IMR-90 (cell line): Measurements from ENCODE around the gene PHACTR3. TPM values are rescaled to one million over a fixed set of nuclear protein-coding genes. Genes with fewer than 3 reads are reported as not detected.

ENCODE experiments used
- ATAC-seq: fragments of 200-7000 bp; cut with Tn5 transposase; 2 replicates; pipeline ENCODE4 v1.9.1; 2020; ENCODE audit warnings: low read depth, mild to moderate bottlenecking, moderate library complexity
- BruUV-seq: library from RNA; stranded (reverse); fragments of 400-500 nt; replicated peaks from 2 replicates; lab custom pipeline; 2021; lab: Mats Ljungman, UMichigan
- CTCF ChIA-PET: fragments of 300-600 bp; formaldehyde crosslinking; extraction: SDS; loops from one replicate; lab custom pipeline; 2021; ENCODE audit warnings: antibody characterized with exemption; lab: Yijun Ruan, JAX
- POLR2A ChIA-PET: fragments of 300-600 bp; sonication (Branson Sonifier 250); formaldehyde crosslinking; loops from one replicate; lab custom pipeline; 2022; ENCODE audit warnings: antibody characterized with exemption; ENCODE audit not compliant: unreplicated experiment; lab: Charles Lee
- DNase-seq: peaks from one replicate; pipeline ENCODE4 v3.0.0; 2013
- H2AFZ ChIP-seq: replicated peaks from 2 replicates; pipeline ENCODE3; 2013; ENCODE audit warnings: low read length, mild to moderate bottlenecking; ENCODE audit not compliant: poor library complexity
- H2AK5ac ChIP-seq: 2 replicates; pipeline ENCODE4 v1.6.1; 2013; ENCODE audit warnings: low read depth, low read length, inconsistent platforms
- H2AK9ac ChIP-seq: replicated peaks from 2 replicates; pipeline ENCODE3; 2013; ENCODE audit warnings: mild to moderate bottlenecking, low read depth, low read length, moderate library complexity; ENCODE audit not compliant: poor library complexity
- H2BK120ac ChIP-seq: 2 replicates; pipeline ENCODE4 v1.6.1; 2013; ENCODE audit warnings: low read depth, low read length, inconsistent platforms
- H2BK15ac ChIP-seq: 3 replicates; pipeline ENCODE4 v1.6.1; 2013; ENCODE audit warnings: low read depth, low read length, inconsistent platforms
- H2BK20ac ChIP-seq: 2 replicates; pipeline ENCODE4 v1.6.1; 2013; ENCODE audit warnings: low read depth, mild to moderate bottlenecking, inconsistent platforms, low read length, moderate library complexity
- H2BK5ac ChIP-seq: 2 replicates; pipeline ENCODE4 v1.6.1; 2013; ENCODE audit warnings: mild to moderate bottlenecking, low read depth, low read length, inconsistent platforms; ENCODE audit not compliant: poor library complexity, severe bottlenecking
- H3K14ac ChIP-seq: replicated peaks from 2 replicates; pipeline ENCODE4 v1.6.1; 2013; ENCODE audit warnings: low read depth, low read length, inconsistent platforms
- H3K18ac ChIP-seq: 2 replicates; pipeline ENCODE4 v1.6.1; 2013; ENCODE audit warnings: low read depth, low read length, control low read depth
- H3K23ac ChIP-seq: 2 replicates; pipeline ENCODE4 v1.6.1; 2013; ENCODE audit warnings: low read depth, low read length, inconsistent platforms
- H3K27ac ChIP-seq: 2 replicates; pipeline ENCODE4 v1.5.1; 2013; ENCODE audit warnings: mild to moderate bottlenecking, control low read depth, low read length; ENCODE audit not compliant: insufficient read depth
- H3K27me3 ChIP-seq: 2 replicates; pipeline ENCODE4 v1.6.1; 2013; ENCODE audit warnings: low read length; ENCODE audit not compliant: control insufficient read depth, insufficient read depth
- H3K36me3 ChIP-seq: 2 replicates; pipeline ENCODE4 v1.6.1; 2013; ENCODE audit warnings: low read length, mixed read lengths; ENCODE audit not compliant: control insufficient read depth, insufficient read depth
- H3K4ac ChIP-seq: 2 replicates; pipeline ENCODE4 v1.6.1; 2013; ENCODE audit warnings: low read depth, low read length, inconsistent platforms
- H3K4me1 ChIP-seq: 2 replicates; pipeline ENCODE4 v1.6.1; 2013; ENCODE audit warnings: low read length, mixed read lengths; ENCODE audit not compliant: control insufficient read depth, insufficient read depth
- H3K4me2 ChIP-seq: 2 replicates; pipeline ENCODE4 v1.6.1; 2013; ENCODE audit warnings: low read depth, mild to moderate bottlenecking, control low read depth, low read length, moderate library complexity
- H3K4me3 ChIP-seq: 2 replicates; pipeline ENCODE4 v1.5.1; 2013; ENCODE audit warnings: low read depth, mild to moderate bottlenecking, control low read depth, low read length, moderate library complexity; ENCODE audit not compliant: insufficient read depth
- H3K56ac ChIP-seq: 2 replicates; pipeline ENCODE4 v1.6.1; 2013; ENCODE audit warnings: low read length, inconsistent platforms; ENCODE audit not compliant: insufficient read depth; ENCODE audit errors: extremely low read depth
- H3K79me1 ChIP-seq, 2 experiments: 2 replicates each; pipeline ENCODE4 v1.6.1; 2013; ENCODE audit warnings: low read length in 2 of 2, inconsistent platforms in 1 of 2, low read depth in 1 of 2
- H3K9ac ChIP-seq: 2 replicates; pipeline ENCODE4 v1.6.1; 2013; ENCODE audit warnings: low read depth, low read length, control low read depth
- H3K9me1 ChIP-seq: 2 replicates; pipeline ENCODE4 v1.6.1; 2013; ENCODE audit warnings: low read length, inconsistent platforms; ENCODE audit not compliant: insufficient read depth
- H3K9me3 ChIP-seq: 2 replicates; pipeline ENCODE4 v1.6.1; 2013; ENCODE audit warnings: low read length; ENCODE audit not compliant: control insufficient read depth, insufficient read depth
- H4K20me1 ChIP-seq: 2 replicates; pipeline ENCODE4 v1.6.1; 2013; ENCODE audit warnings: low read length, inconsistent platforms; ENCODE audit not compliant: insufficient read depth
- H4K5ac ChIP-seq: 2 replicates; pipeline ENCODE4 v1.6.1; 2013; ENCODE audit warnings: mild to moderate bottlenecking, low read depth, low read length, control low read depth
- H4K8ac ChIP-seq, 2 experiments: 2 replicates each; pipeline ENCODE4 v1.6.1; 2013; ENCODE audit warnings: low read depth in 2 of 2, low read length in 2 of 2, control low read depth in 1 of 2, inconsistent platforms in 1 of 2
- H4K91ac ChIP-seq: 2 replicates; pipeline ENCODE4 v1.6.1; 2013; ENCODE audit warnings: low read depth, low read length, inconsistent platforms; ENCODE audit not compliant: insufficient read depth
- CEBPB ChIP-seq: IDR thresholded peaks from 2 replicates; pipeline ENCODE4 v1.6.1; 2012; ENCODE audit warnings: low read depth, low read length, improper control_type of control experiment
- CHD1 ChIP-seq: IDR thresholded peaks from 2 replicates; pipeline ENCODE4 v1.6.1; 2012; ENCODE audit warnings: low read depth, low read length, improper control_type of control experiment
- CTCF ChIP-seq: conservative IDR thresholded peaks from 2 replicates; pipeline ENCODE4 v1.5.1; 2012; ENCODE audit warnings: mild to moderate bottlenecking, low read depth, low read length, improper control_type of control experiment
- ELK1 ChIP-seq: fragments of 150-350 bp; IDR thresholded peaks from 2 replicates; pipeline ENCODE4 v1.6.1; 2016; ENCODE audit warnings: low read depth, mild to moderate bottlenecking, low read length, moderate library complexity, borderline replicate concordance
- FOS ChIP-seq: fragments of 150-350 bp; IDR thresholded peaks from 2 replicates; pipeline ENCODE4 v1.6.1; 2016; ENCODE audit warnings: low read depth, low read length
- MAFK ChIP-seq: IDR thresholded peaks from 2 replicates; pipeline ENCODE4 v1.6.1; 2012; ENCODE audit warnings: low read depth, low read length, improper control_type of control experiment
- MAZ ChIP-seq: IDR thresholded peaks from 2 replicates; pipeline ENCODE4 v1.6.1; 2012; ENCODE audit warnings: low read depth, mild to moderate bottlenecking, low read length, improper control_type of control experiment, moderate library complexity, borderline replicate concordance
- MXI1 ChIP-seq: IDR thresholded peaks from 2 replicates; pipeline ENCODE4 v1.6.1; 2012; ENCODE audit warnings: low read depth, mild to moderate bottlenecking, low read length, moderate library complexity, borderline replicate concordance
- NFE2L2 ChIP-seq: fragments of 150-350 bp; IDR thresholded peaks from 2 replicates; pipeline ENCODE4 v1.6.1; 2016; ENCODE audit warnings: low read depth, mild to moderate bottlenecking, low read length
- POLR2A ChIP-seq: IDR thresholded peaks from 2 replicates; pipeline ENCODE4 v1.6.1; 2012; ENCODE audit warnings: mild to moderate bottlenecking, low read depth, low read length
- RAD21 ChIP-seq: IDR thresholded peaks from 2 replicates; pipeline ENCODE4 v1.6.1; 2012; ENCODE audit warnings: low read length, improper control_type of control experiment
- RCOR1 ChIP-seq: IDR thresholded peaks from 2 replicates; pipeline ENCODE4 v1.6.1; 2012; ENCODE audit warnings: mild to moderate bottlenecking, low read length, improper control_type of control experiment; ENCODE audit not compliant: insufficient replicate concordance
- USF2 ChIP-seq: fragments of 150-350 bp; IDR thresholded peaks from 2 replicates; pipeline ENCODE4 v1.6.1; 2017; ENCODE audit warnings: mild to moderate bottlenecking, antibody characterized with exemption, low read length, low read depth
- WGBS, 2 experiments: methylation state at CpG; one replicate each; pipeline versions ENCODE4 v1.1.5 to v1.1.7; 2013; ENCODE audit warnings: missing lambda C conversion rate in 2 of 2; ENCODE audit not compliant: insufficient read length in 1 of 2; ENCODE audit errors: extremely low coverage in 2 of 2; 5-methylcytosine and 5-hydroxymethylcytosine counted together
- dilution Hi-C: fragments of 300-500 bp; cut with HindIII; formaldehyde crosslinking; loops from one replicate; pipeline ENCODE4 v1.14.3; 2018; ENCODE audit warnings: low sequenced_read_pairs; ENCODE audit not compliant: unreplicated experiment
- in situ Hi-C: fragments of 300-500 bp; cut with MboI; formaldehyde crosslinking; loops from 3 replicates; pipeline ENCODE4 v1.14.3; 2019; ENCODE audit warnings: low sequenced_read_pairs, inconsistent platforms, mixed read lengths
- intact Hi-C: fragments of 100-400 bp; cut with micrococcal nuclease; formaldehyde crosslinking; loops from 2 replicates; pipeline ENCODE4 v1.10.0; 2022
- polyA plus RNA-seq, 3 experiments: library from polyadenylated mRNA; depleted of rRNA; stranded (reverse); fragments of >200 nt; gene quantifications; 2 replicates each; pipeline ENCODE4 v1.2.3, GENCODE V29; 2012; ENCODE audit warnings: low replicate concordance in 1 of 3
- total RNA-seq: library from RNA; depleted of rRNA; stranded (reverse); fragments of >200 nt; gene quantifications from 2 replicates; pipeline ENCODE4 v1.2.3, GENCODE V29; 2012

PHACTR3 gene
- total and polyA plus RNA-seq, 2 of the 4 experiments (the other 2 are of a cell fraction) = not detected

- no peak overlapping the region for H3K4me3 ChIP-seq
- H2AK9ac ChIP-seq = no peak overlapping the region
- H4K5ac ChIP-seq = no peak overlapping the region
- in situ Hi-C loops = no loop called here
- no peak overlapping the region for H2BK120ac ChIP-seq
- POLR2A ChIA-PET = no interaction called here
- H2BK5ac ChIP-seq = no peak overlapping the region
- H3K27ac ChIP-seq = no peak overlapping the region
- CTCF ChIA-PET = no interaction called here
- no peak overlapping the region for H3K23ac ChIP-seq
- H3K79me1 ChIP-seq = no peaks in the 10 kb centered on the region
- intact Hi-C loops = no loop called here
- H2BK20ac ChIP-seq = no peak overlapping the region
- H3K4me1 ChIP-seq = no peaks in the 10 kb centered on the region
- no peaks in the 10 kb centered on the region for H4K20me1 ChIP-seq
- DNase-seq (no peak), ATAC-seq (no peak)
- no peak overlapping the region for H3K9ac ChIP-seq
- H3K56ac ChIP-seq = no peak overlapping the region
- no peak overlapping the region for H2AFZ ChIP-seq
- no peaks in the 10 kb centered on the region for H3K9me1 ChIP-seq
- dilution Hi-C loops = no loop called here
- no peak overlapping the region for H3K18ac ChIP-seq
- H2AK5ac ChIP-seq = no peak overlapping the region
- 24% methylated on average over 4 of the region's 5 CpGs; no CpG with 5 or more reads in 1 of the 2 experiments for WGBS, 2 experiments
- no peaks in the 10 kb centered on the region for H3K36me3 ChIP-seq
- no peak for TF ChIP-seq NFE2L2
- no peak for TF ChIP-seq FOS
- TF ChIP-seq USF2 = no peak
- TF ChIP-seq RCOR1 = no peak
- TF ChIP-seq MAFK = no peak
- no peak for TF ChIP-seq CTCF
- no peak for TF ChIP-seq CHD1
- no peak for TF ChIP-seq POLR2A
- TF ChIP-seq RAD21 = no peak
- no peak for TF ChIP-seq MAZ
- no peak for TF ChIP-seq ELK1
- TF ChIP-seq MXI1 = no peak
- TF ChIP-seq CEBPB = no peak
- no peak overlapping the region for H4K8ac ChIP-seq
- H2BK15ac ChIP-seq = no peak overlapping the region
- no peak overlapping the region for H3K4me2 ChIP-seq
- no peaks in the 10 kb centered on the region for H3K27me3 ChIP-seq
- H3K4ac ChIP-seq = no peak overlapping the region
- no peak overlapping the region for H4K91ac ChIP-seq
- no TSS peak for BruUV-seq
- no peak overlapping the region for H3K14ac ChIP-seq
- H3K9me3 ChIP-seq = peaks cover 44% of the 10 kb centered on the region
These were observed 57.8 kb downstream of the PHACTR3 start for GRCh38 chr20:59662161-59662560.
